Stimulated activated CD8-positive, alpha-beta memory T cell treated with anti-CD3 and anti-CD28 coated beads, Interleukin-15, amount 100 ng/mL, for 1 hour (primary cell): Measurements from ENCODE around the gene WNT3A.
"Not testable (repeated sequence)": the region's sequence is repeated elsewhere in the genome, so short reads cannot be mapped to it uniquely, and the experiment has no call there.

Experiments used
- DNase-seq: peaks from one replicate; pipeline ENCODE4 v3.0.0-alpha.2; 2020; ENCODE audit warnings: low read depth

WNT3A gene

DNA sequence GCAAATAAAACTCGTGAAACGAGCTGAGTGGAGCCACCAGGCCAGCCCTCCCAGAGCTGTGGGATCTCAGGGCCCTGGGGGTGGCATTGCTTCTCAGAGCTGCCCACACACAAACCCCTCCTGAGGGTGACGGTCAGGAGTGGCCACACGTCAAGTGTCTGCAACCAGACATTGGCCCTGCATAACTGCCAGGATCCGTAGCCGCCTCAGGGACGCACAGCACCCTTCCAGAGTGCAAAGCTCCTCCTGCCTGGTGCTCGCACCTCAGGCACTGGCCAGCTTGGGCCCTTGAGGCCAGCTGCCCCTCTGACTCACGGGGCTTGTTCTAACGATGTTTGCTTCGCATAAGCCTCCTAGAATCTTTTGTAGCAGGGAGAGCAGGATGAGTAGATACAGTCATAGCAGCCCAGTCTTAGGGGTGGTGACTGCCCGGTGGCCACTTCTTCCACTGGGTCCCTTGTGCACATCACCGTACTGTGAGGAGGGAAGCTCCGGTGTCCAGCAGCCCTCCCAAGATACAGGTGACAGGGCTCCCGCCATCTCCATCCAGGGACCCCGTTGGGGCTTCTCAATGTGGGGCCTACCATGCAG, 5.0 kb downstream of the WNT3A start:
- no peak for DNase-seq

DNA sequence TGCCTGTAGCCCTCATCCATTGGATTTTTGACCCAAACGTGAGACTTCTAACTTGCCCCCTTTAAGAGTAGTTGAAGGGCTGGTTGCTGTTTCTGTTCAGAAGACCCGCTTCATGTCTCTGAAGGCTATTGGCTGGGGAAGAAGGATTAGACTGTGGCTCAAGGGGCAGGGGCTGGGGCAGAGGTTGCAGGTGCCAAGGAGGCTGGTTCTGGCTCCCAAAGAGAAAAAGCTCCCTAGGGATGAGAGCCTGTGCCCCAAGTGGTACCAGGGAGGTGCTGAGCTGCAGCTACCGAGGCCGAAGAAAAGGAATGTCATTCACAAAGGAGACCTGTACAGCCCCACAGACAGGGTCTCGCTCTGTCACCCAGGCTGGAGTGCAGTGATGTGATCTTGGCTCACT, 5.8 kb downstream of the WNT3A start:
- no peak for DNase-seq

DNA sequence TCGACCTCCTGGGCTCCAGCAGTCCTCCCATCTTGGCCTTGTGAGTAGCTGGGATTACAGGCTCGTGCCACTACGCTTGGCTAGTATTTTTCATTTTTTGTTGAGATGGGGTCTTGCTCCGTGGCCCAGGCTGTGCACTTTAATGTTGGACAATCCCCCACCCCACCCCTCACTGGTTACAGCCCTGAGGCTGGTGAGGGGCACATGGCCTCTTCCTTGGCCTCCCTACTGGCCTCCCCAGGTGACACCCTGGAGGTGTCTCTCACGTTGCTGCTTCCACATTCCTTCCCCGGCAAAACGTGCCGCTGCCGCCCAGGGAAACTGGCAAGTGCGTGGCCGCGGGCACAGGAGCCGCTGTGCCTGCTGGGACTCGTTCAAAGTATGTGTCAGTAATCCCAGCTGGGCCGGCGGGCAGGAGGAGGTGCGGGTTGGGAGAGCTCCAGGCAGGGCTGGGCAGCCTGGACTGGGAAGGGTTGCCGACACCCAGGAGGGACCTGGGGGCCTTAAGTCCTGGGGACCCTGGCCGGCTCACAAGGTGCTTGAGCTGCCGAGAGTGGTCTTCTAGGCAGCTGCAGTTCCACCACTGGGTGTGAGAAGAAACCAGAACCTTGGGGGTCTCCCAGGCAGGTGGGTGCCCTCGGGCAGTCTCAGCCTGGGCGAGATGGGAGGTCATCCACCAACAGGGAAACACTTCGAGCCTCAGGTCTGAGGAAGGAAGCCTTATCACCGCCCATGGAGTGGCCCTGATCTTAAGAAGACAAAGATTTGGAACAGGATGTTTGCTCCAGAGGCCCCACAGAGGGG, 6.5 kb downstream of the WNT3A start:
- DNase-seq = no peak

DNA sequence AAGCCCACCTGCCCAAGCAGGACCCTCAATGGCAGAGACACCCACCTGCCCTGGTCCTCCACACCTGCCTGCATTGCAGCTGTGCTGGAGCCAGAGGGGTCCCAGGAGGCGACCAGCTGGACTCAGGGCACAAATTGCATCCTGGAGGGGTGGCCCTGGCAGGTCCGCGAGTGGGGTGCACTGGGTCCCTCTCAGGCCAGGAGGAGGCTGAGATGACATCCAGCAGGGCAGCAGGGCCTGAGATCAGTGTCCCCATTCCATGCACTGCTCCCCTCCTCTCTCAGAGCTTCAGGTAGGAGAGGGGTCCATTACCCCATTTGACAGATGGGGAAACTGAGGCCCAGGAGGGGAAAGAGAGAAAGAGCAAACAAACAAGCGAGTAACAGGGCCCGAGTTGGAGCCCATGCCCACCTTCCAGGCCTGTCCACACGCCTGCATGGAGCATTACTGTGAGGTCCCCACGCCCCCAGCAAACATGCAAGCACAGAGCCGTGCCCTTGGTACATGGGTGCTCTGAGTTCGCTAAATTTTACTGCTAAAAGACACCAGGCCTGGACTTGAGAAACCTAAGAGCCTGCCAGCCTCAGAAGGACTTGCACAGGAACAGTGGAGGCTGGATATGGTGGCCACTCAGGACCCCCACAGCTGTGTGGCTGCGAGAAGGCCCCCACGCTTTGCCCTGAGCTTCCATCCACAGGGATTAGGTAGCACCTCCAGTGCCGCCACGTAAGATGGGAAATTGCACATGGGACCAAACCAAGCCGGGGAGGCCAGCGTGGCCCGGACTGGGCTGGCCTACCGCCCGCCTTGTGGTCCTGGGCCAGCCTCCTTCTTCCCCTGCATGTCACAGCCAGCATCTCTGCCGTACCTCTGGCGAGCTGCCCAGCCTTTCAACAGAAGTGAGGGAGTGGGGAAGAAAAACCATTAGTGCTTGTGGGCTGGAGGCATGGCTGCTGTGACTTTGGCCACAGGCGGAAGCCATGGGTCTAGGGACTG, 7.4 kb downstream of the WNT3A start:
- no peak for DNase-seq

DNA sequence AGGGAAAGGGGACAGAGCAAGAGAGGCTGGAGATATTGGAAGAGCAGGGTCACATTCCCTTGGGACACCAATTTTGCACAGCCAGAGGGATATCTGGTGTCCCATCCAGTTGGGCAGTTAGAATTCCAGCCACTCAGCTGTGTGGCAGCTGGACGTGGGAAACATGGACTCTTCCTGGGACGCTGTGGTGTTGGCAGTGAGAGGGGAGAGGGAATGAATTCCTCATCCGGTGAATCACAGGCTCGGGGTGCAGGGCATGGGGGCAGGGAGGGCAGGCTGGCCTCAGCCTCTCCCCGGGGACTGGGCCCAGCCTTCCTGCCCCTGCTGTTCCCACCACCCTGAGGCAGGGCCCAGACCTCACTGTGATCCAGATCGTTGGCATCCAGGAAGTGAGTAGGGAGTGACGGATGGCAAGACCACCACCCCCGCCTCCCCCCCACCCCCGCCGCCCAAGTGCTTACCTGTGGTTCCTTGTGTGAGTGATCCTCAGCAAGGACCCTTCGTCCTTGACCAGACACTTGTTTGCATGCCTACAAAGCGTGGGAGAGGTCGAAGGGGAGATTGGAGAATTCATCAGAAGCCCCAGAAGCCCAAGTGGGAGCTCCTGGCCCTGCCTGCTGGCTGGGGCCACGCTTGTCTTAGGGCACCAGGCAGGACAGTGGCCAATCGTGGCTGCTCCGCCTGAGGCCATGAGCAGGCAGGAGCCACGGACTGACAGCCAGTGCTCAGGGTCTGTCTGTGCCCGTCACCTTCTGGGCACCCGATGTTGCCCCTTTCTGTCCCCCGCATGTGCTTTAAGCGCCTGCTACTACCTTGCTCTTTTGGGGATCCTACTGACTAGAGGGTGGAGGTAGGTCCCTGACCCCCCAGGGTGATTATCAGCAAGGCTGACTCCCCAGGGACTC, 8.7 kb downstream of the WNT3A start:
- no peak for DNase-seq

DNA sequence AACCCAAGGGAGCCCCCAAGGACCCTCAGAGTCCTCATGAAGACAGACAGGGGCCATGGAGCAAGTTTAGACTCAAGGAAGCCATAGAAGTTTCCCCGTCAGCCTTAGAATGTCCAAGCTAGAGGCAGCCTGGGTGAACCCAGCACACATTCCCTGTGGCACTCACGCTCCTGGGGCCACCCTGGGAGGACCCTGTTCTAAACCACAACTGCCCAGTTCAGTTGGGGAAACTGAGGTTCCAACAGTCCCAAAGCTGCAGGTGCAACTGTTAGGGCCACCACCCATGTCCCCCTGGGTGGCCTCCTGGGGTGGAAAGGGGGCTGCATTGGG, 9.3 kb downstream of the WNT3A start:
- DNase-seq = no peak

DNA sequence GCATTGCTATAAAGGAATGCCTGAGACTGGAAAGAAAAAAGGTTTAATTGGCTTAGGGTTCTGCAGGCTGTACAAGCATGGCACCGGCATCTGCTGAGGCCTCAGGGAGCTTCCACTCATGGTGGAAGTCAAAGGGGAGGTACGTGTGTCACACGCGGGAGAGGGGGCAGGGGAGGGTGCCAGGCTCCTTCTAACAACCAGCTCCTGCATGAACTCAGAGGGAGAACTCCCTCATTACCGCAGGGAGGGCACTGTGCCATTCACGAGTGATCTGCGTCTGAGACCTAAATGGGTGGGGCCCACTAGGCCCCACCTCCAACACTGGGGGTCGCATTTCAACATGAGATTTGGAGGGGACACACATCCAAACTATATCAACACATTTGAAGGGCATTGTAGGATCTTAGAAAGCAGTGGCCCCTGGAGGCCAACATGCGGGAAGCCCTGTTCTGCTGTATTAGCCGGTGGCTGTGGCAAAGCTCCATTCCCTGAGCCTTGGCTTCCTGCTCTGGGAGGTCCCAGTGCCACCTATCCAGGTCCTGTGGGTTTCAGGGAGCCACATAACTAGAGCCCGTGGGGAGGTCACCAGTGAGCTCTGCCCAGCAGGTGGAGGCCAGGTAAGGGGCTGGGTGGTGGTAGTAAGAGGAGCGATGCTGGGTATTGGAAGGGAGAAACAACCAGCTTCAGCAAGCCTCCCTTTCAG, 10.0 kb downstream of the WNT3A start:
- DNase-seq = no peak

DNA sequence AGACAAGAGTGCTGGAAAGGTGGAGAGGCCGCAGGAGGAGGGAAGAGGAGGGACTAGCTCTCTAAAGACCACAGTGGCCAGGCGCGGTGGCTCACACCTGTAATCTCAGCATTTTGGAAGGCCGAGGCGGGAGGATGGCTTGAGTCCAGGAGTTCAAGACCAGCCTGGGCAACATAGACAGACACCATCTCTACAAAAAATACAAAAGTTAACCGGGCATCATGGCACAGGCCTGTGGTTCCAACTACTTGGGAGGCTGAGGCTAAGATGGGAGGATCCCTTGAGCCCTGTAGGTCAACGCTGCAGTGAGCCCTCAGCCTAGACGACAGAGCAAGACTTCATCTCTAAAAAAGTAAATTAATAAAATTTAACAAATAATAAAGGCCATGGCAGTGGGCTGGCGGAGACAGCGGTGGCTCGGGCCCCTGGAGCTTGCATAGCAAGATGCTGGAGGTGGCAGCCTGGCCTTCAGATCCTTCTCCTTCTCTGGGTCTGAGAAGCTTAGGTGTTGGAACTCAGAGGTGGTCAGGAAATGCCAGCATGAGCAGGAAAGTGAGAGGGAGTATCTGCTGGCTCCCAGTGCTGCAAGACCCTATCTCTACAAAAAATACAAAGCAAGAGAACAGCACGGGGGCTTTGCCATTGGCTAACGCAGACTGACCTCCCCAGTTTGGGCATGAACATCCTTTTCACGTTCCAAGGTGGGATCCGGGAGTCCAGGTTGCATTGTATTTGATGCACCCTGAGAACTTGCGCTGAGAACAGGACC, 10.7 kb downstream of the WNT3A start:
- DNase-seq = no peak

DNA sequence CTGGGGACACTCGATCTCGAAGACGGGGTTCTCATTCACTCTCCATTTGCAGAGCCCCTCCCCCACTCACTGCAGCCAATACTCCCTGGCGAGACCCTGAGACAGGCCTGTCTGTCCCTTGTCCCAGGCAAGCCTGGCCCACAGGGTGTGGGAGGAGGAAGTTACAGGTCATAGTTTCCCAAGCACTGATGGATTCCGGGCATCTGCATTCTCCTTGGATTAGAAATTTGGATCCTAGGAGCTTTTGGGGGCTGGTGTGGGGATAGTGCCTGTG, 11.3 kb downstream of the WNT3A start:
- no peak for DNase-seq

DNA sequence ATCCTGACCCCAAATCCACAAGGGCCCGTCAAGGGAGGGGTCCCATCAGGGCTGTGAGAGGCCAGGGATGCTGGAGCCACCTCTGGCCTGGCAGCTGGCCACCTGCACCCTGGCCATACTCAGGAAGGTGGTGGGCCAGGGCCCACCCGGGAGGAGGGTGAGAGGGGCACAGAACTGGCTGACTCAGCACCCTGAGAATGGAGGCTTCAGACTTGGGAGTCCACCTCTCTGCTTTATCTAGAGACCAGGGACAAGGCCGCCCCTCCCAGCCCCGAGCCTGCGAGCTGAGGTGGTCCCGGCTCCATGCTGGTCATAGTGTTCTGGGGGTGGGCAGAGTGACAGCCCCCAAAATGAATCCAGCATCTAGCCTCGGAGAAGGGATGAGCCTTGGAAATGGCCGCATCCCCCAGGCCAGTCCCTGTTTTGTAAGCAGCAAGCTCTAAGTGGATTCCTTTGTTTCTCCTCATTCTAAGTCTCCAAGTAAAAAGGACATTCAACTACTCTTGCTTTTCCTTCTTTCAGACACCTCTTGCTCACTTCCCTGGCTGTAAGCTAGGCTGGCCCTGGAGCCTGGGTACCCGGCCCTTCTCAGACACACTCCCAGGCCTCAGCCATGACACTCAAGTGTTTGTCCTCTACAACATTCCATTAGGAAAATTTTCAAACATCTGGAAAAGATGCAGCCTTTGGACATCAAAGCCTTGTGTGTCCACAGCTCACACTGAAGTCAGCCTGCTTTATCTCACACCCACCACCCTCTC, 12.3 kb downstream of the WNT3A start:
- no peak for DNase-seq

DNA sequence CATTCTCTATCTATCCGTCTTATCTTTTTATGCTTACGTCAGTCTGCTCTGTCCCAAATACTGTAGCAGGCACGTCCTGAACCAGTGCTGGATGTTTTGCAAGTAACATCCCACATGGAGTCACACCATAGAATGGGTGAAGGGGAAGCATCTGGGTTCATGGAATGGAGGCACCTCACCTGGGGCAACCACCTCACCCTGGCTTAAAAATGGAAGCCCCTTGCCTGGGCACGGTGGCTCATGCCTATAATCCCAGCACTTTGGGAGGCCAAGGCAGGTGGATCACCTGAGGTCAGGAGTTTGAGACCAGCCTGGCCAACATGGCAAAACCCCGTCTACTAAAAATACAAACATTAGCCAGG, 12.9 kb downstream of the WNT3A start:
- DNase-seq = not testable (repeated sequence)

DNA sequence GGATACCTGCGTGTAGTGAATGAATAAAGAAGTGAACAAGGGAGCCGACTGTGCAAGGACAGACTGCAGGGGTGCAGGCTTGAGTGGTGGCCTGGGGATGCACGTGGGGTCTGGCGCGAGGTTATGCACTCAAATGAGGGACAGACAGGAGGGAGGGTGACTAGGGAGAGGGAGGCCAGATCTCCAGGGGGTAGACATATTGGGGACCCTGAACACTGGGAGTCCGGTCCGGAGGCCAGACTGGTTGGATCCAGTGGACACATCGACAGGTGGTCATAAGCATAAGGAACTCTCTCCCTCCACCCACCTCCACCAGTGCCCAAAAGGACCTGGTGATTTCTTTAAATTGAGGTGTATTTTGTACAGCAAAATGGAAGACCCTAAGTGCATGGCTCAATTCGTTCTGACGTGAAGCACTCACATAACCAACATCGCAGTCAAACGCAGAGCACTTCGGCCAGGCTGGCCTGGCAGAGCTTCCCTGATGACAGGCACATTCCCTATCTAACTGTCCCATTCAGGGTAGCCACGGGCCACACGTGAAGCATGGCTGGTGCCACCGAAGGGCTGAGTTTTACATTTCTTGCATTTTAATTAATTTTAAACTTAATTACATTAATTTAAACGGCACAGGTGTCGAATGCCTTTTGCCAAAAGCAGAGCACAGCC, 14.0 kb downstream of the WNT3A start:
- no peak for DNase-seq

DNA sequence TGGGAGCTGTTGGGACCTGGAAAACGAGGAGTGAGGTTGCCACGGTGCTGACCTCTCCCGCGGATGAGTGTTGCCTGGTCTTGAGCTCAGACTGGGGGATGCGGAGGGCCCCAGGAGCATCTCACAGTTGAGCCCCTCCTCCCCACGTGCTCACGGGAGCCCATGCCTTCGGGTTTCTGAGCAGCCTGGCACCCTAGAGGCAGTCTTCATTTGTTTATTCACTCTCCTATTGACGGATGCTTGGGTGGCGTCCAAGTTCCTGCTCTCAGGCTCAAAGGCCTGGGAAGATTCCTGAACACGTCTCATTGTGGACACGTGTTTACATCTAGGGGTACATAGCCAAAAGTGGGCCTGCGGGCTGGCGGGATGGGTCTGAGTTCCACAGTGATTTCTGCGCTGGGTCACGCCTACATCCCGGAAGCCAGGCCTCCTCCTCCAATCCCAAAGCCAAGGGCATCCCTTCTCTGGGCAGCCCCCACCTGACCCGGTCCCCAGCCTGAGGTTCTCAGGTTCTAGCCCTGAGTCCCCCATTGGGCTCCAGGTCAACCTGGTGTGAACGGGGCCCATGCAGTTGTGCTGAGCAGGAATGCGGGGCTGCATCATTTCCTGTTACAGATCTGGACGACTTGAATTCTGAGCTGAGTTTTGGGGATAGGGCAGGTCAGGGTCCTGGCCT, 14.7 kb downstream of the WNT3A start:
- DNase-seq = no peak

DNA sequence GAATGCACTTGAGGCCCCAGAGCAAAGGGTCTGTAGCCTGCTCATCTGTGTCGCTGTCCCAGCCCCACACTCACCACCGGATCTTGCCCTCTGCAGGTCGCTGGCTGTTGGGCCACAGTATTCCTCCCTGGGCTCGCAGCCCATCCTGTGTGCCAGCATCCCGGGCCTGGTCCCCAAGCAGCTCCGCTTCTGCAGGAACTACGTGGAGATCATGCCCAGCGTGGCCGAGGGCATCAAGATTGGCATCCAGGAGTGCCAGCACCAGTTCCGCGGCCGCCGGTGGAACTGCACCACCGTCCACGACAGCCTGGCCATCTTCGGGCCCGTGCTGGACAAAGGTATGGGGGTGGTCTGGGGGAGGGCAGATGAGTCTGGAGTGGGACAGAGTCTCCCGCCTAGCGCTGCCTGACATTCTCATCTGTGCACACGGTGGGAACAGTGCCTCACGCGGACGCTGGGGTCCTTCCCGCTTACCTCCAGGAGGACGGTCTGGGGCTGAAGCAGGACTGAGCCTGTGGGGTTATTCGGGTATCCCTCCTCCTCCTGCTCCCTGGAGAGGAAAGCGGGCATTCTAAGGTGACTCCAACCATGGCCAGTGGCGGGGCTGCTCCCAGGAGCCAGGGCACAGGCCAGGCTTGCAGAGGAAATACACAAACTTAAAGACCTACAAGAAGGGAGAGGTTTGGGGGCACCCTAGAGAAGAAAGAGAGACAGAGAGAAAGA, 15.9 kb downstream of the WNT3A start:
- DNase-seq = no peak

DNA sequence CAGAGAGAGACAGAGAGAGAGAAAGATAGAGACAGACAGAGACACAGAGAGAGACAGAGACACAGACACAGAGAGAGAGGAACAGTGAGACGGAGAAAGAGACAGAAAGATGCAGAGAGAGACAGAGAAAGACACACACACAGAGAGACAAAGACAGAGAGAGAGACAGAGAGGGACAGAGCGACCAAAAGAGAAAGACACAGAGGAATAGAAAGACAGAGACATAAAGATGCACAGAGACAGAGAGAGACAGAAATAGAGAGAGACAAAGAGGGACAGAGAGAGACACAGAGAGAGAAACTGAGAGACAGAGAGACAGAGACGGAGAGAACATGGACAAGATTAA, 16.5 kb downstream of the WNT3A start:
- no peak for DNase-seq

DNA sequence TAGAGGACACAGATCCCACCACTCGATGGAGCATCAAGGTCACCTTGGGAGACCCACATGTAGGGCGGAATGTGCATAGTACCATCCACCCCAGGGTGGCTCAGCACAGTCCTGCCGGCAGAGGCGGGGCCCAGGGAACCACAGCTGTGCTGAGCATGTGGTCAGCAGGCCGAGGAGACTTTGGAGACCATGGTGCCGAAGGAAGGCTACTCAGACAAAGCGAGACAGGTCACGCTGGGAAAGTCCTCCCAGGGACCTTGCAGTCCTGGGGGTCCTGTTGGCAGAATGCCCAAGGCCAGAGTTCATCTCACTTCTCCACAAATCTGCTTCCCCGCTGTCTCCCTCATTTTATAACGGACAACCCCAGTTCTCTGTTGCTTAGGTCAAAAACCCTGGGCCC, 22.5 kb downstream of the WNT3A start:
- no peak for DNase-seq

DNA sequence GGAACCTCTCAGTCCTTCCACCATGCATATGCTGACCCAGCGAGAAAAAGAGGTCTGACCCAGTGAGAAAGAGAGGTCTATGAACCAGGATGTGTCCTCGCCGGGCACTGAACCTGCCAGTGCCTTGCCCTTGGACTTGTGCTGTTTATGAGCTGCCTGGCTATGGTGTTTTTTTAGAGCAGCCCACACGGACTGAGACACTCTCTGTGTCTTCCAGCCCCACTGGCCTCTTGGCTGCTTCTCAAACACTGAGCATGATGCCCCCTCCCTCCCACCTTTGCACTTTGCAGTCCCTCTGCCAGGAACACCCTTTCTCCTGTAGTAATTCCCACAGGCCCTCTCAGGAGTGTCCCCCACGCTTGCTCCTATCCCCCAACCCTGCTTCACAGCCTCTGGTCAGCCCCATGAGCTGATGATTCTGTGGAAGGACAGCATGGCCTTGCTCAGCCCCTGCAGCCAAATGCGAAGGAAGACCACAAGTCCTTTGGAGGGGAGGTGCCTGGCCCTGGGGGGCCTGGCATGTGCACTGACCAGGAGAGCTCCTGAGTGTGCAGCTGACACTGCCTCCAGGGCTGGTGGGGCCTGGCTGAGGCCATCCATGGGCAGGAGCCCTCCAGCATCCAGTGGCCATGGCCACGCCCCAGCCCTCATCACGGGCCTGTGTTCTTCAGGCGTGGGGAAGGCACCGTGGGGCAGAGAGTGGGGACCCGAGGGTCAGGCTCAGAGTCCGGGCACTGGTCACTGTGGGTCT, 23.8 kb downstream of the WNT3A start:
- no peak for DNase-seq
